Kidney (tissue), 22 donors: ENCODE results near the gene ATP6V0A4. TPM values are rescaled to one million over a fixed set of nuclear protein-coding genes. Genes with fewer than 3 reads are reported as not detected.

ENCODE experiments used
- DNase-seq, 5 donors: peaks; one replicate each; pipeline ENCODE4 v3.0.0-alpha.2; 2013 to 2020
- FAIRE-seq: peaks from 2 replicates; lab custom pipeline; 2012; peaks lifted over from hg19 to GRCh38; lab: Jason Lieb, UNC
- H3K27ac ChIP-seq, 2 donors: one replicate each; pipeline ENCODE4 v1.7.0; 2013; ENCODE audit warnings: low read depth in 2 of 2, low read length in 2 of 2, inconsistent platforms in 1 of 2
- H3K27me3 ChIP-seq: one replicate; pipeline ENCODE4 v1.7.1; 2013; ENCODE audit warnings: low read length, inconsistent platforms; ENCODE audit not compliant: control insufficient read depth, insufficient read depth
- H3K36me3 ChIP-seq, 3 donors: one replicate each; pipeline versions ENCODE4 v1.7.0 to v1.7.1; 2013; ENCODE audit warnings: low read length in 3 of 3, control low read depth in 1 of 3, inconsistent platforms in 1 of 3; ENCODE audit not compliant: insufficient read depth in 3 of 3, control insufficient read depth in 2 of 3
- H3K4me1 ChIP-seq, 3 donors: one replicate each; pipeline versions ENCODE4 v1.7.0 to v1.7.1; 2013; ENCODE audit warnings: low read length in 3 of 3, inconsistent platforms in 1 of 3, low read depth in 1 of 3; ENCODE audit not compliant: control insufficient read depth in 2 of 3, insufficient read depth in 2 of 3
- H3K4me3 ChIP-seq, 3 donors: one replicate each; pipeline versions ENCODE4 v1.7.0 to v1.8.1; 2013; ENCODE audit warnings: low read length in 3 of 3, control low read depth in 1 of 3, inconsistent platforms in 1 of 3
- H3K9ac ChIP-seq, 3 donors: one replicate each; pipeline versions ENCODE4 v1.7.0 to v1.7.1; 2013; ENCODE audit warnings: low read length in 3 of 3, control low read depth in 1 of 3, inconsistent platforms in 1 of 3
- H3K9me3 ChIP-seq, 3 donors: one replicate each; pipeline versions ENCODE4 v1.7.0 to v1.7.1; 2013; ENCODE audit warnings: low read length in 3 of 3, control low read depth in 1 of 3, inconsistent platforms in 1 of 3; ENCODE audit not compliant: control insufficient read depth in 2 of 3, insufficient read depth in 1 of 3
- CTCF ChIP-seq: IDR thresholded peaks from 3 replicates; pipeline ENCODE4 v1.5.1; 2012; ENCODE audit warnings: mild to moderate bottlenecking, moderate library complexity, borderline replicate concordance; ENCODE audit not compliant: insufficient read depth; ENCODE audit errors: extremely low read depth
- intact Hi-C: fragments of 100-400 bp; cut with DNase I; formaldehyde crosslinking; loops from one replicate; pipeline ENCODE4 v1.11.1; 2022
- long read RNA-seq, 10 donors: library from polyadenylated mRNA in 1 of 10; unstranded in 1 of 10; transcript quantifications; one replicate each; pipeline ENCODE4 v2.0.0 and lab custom pipeline, GENCODE V29; 2021 to 2026
- polyA plus RNA-seq: library from polyadenylated mRNA; stranded (reverse); fragments of 350-450 nt; fragmentation: Illumina TruSeq; extraction: RNeasy Lipid Tissue Mini Kit (QIAGEN cat#74804); gene quantifications from one replicate; pipeline ENCODE4 v1.2.3, GENCODE V29; 2014; ENCODE audit warnings: low read depth, low replicate concordance; ENCODE audit not compliant: insufficient read depth
- total RNA-seq: library from RNA; stranded (reverse); fragmentation: NEBNext Ultra II Directional; extraction: Animal tissue kit (Norgen Biotek cat#: 25700); gene quantifications from one replicate; pipeline ENCODE4 v1.2.1, GENCODE V29; 2021
- donor health status: control.
- donor health status: control.
- donor health status: control.
- donor health status: control.
- donor health status: control.
- donor health status: DM: yes; HTN: yes; CAD: no.
- donor health status: Normal renal cell carcinoma (clear cell type).

ATP6V0A4 gene
- total RNA-seq (30.5 TPM), polyA plus RNA-seq (140 TPM)
- long read RNA-seq, donor 1, partial matches to known transcripts, result 0 of 9 reads
- long read RNA-seq, donor 1, other reads (novel, unspliced or antisense), result 7 of 9 reads
- long read RNA-seq, donor 2, partial matches to known transcripts, result 10 of 15 reads
- long read RNA-seq, donor 2, other reads (novel, unspliced or antisense), result 0 of 15 reads
- long read RNA-seq, donor 3, partial matches to known transcripts, result 61 of 67 reads
- long read RNA-seq, donor 3, other reads (novel, unspliced or antisense), result 0 of 67 reads
- long read RNA-seq, donor 4, partial matches to known transcripts, result 33 of 35 reads
- long read RNA-seq, donor 4, other reads (novel, unspliced or antisense), result 0 of 35 reads
- long read RNA-seq, donor 5, partial matches to known transcripts, result 0 of 1 reads
- long read RNA-seq, donor 5, other reads (novel, unspliced or antisense), result 0 of 1 reads
- long read RNA-seq, donor 6, partial matches to known transcripts, result 6 of 7 reads
- long read RNA-seq, donor 6, other reads (novel, unspliced or antisense), result 0 of 7 reads
- long read RNA-seq, donor 7, transcript ATP6V0A4-203 (21 exons, 3,090 nt), result major isoform, 8 of 23 reads
- long read RNA-seq, donor 7, transcript ATP6V0A4-202 (21 exons, 2,709 nt), result minor isoform, 5 of 23 reads
- long read RNA-seq, donor 7, partial matches to known transcripts, result 1 of 23 reads
- long read RNA-seq, donor 7, other reads (novel, unspliced or antisense), result 9 of 23 reads
- long read RNA-seq, donor 8, partial matches to known transcripts, result 7 of 27 reads
- long read RNA-seq, donor 8, other reads (novel, unspliced or antisense), result 20 of 27 reads
- long read RNA-seq, donor 9, partial matches to known transcripts, result 16 of 18 reads
- long read RNA-seq, donor 9, other reads (novel, unspliced or antisense), result 0 of 18 reads
- long read RNA-seq, donor 10, partial matches to known transcripts, result 14 of 36 reads
- long read RNA-seq, donor 10, other reads (novel, unspliced or antisense), result 19 of 36 reads

- FAIRE-seq (no peak), DNase-seq (peak; percentile 50 to 86 (median 59))
- intact Hi-C loops, result no loop called here
These were observed at the start of gene ATP6V0A4, which contains the start of gene TMEM213 for GRCh38 chr7:138797715-138798320. Gene ATP6V0A4, minus strand, starts transcription at chr7:138798196. Its CDS starts 26,949 bp downstream, at chr7:138771247. Gene TMEM213, plus strand, starts transcription at chr7:138797994. Its CDS starts 111 bp downstream, at chr7:138798105.

DNA sequence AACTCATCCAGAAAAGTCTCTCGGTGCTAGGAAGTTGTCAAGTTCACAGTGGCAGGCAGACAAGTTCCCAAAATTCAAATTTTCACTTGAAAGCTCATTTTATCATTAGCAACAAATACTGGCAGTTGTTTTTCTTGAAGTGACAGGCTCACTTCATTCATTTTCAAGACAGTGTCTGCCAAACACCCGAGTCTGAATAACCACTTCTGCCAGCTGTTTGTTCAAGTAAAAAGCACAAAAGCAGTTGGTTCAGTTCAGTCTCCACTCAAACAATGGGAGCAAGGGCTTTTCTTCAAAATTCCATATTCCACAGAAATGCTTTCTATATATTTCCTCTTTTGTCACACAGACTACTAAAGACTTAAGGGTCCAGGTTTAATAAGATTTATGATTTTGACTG is 47.7 kb upstream of the ATP6V0A4 start:
- Histone ChIP-seq H3K9me3 (no peaks in the 10 kb centered on the region), H3K36me3 (peaks cover 6 to 8% (median 7%) of the 10 kb centered on the region in 3 donors), H3K27me3 (no peaks in the 10 kb centered on the region), H3K4me3 (no peak overlapping the region), H3K9ac (no peak overlapping the region), H3K27ac (no peak overlapping the region), H3K4me1 (no peaks in the 10 kb centered on the region)
- no peak for DNase-seq
- intact Hi-C loops, result no loop called here
- TF ChIP-seq CTCF, result no peak
- FAIRE-seq, result no peak

More at GRCh38 chr7:138797715-138798320, at the start of gene ATP6V0A4, which contains the start of gene TMEM213:
- peak within 1 kb of the TSS; percentile 91 to 92 for H3K27ac ChIP-seq
- peak; percentile 1 for TF ChIP-seq CTCF
- H3K4me3 ChIP-seq, result peak within 1 kb of the TSS; percentile 60 to 80 (median 73)
- no peaks in the 10 kb centered on the region for H3K27me3 ChIP-seq
- H3K36me3 ChIP-seq, result no peaks in the 10 kb centered on the region
- peak within 1 kb of the TSS; percentile 26 to 90 (median 58) for H3K9ac ChIP-seq
- peaks cover 0 to 8% (median 5%) of the 10 kb centered on the region in 3 donors for H3K4me1 ChIP-seq
- no peaks in the 10 kb centered on the region for H3K9me3 ChIP-seq

GRCh38 chr7:138843632-138844580 is 45.9 kb upstream of the ATP6V0A4 start:
- no peak overlapping the region for H3K27ac ChIP-seq
- no peak for TF ChIP-seq CTCF
- no peaks in the 10 kb centered on the region for H3K9me3 ChIP-seq
- DNase-seq (no peak), FAIRE-seq (no peak)
- no peaks in the 10 kb centered on the region for H3K27me3 ChIP-seq
- intact Hi-C loops, result no loop called here
- no peaks in the 10 kb centered on the region for H3K4me1 ChIP-seq
- H3K9ac ChIP-seq, result no peak overlapping the region
- H3K4me3 ChIP-seq, result no peak overlapping the region
- H3K36me3 ChIP-seq, result peaks cover 0 to 15% (median 6%) of the 10 kb centered on the region in 3 donors
